ENCODE measurements around the gene DUSP7.

DUSP7 gene, protein sequence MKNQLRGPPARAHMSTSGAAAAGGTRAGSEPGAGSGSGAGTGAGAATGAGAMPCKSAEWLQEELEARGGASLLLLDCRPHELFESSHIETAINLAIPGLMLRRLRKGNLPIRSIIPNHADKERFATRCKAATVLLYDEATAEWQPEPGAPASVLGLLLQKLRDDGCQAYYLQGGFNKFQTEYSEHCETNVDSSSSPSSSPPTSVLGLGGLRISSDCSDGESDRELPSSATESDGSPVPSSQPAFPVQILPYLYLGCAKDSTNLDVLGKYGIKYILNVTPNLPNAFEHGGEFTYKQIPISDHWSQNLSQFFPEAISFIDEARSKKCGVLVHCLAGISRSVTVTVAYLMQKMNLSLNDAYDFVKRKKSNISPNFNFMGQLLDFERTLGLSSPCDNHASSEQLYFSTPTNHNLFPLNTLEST

DNA sequence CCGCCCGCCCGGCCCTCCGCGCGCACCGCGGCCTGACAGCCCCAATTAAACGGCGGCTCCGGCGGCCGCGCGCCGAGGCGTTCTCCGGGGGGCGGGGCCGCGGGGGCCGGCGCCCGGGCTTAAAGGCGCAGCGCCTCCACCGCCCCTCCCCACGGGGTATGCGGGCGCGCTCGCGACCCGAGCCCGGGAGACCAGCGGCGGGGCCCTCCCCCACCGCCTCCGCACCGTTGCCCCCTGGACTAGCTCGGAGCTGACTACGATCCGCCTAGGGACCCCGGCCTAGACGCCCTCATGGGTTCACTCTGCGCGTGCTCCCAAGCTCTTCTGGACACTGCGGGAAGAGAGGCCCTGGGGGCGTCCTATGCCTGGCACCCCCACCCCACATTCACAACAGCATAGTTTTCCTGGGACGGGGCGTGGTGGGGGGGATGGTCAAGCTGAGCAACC lies at the start of gene DUSP7:
TSS of gene DUSP7 (minus strand) at position 51 of the 447 bp plus-strand sequence. CDS start 205 bp downstream, outside the sequence.
- intact Hi-C loops (cut with DNase I), result loop anchor here (5.0 kb wide), 1 partner anchor 51 kb away; no protein-coding TSS in a partner anchor
- peak in 8 of 10 donors; percentile 60 to 96 (median 70) for DNase-seq

DNA sequence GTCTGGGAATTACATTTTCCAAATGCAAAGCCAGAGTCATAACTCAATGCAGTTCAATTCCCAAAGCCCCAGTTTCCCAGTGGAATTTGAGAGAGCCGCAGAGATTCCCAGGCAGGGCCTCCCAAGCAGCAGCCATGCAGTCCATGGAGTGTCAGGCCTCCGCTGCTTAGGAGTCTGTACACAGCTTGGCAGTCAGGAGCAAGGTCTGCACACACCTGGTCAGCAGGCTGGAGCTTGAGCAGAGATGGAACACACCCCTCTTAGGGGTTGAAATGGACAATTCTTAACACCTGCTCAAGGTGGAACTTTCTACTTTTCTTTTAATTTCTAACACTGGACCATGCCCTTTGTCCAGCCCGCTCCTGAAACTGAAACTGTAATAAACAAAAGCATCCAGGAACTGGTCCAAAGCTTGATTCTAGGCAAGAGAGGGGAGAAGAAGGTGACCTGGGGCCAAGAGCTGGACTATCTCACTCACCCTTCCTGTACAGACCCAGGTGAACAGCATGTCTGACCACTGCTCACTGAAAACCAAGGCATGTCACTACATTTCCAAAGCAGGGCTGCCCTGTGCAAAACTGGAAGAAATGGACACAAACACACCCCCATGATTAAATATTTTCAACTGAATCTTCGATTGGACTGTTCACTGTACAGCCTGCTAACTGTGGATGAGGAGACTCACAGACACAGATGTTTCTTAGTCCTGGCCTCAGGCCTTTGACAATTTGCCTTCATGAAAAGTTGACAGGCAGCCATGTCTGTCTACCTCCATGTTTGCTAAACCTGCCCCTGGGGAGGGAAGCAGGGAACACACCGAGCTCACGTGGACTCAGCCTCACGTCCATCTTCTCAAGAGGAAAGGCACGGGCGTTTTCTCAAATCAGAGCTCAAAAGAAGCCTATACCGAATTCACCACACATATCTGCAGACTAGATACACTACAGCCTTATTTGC lies 48.6 kb upstream of the DUSP7 start:
- intact Hi-C loops (cut with DNase I), result loop anchor here (5.0 kb wide), 1 partner anchor 48 kb away; the partner anchor contains the start of gene DUSP7
- DNase-seq, result peak in 3 of 10 donors; percentile 25 to 60 (median 59)

DNA sequence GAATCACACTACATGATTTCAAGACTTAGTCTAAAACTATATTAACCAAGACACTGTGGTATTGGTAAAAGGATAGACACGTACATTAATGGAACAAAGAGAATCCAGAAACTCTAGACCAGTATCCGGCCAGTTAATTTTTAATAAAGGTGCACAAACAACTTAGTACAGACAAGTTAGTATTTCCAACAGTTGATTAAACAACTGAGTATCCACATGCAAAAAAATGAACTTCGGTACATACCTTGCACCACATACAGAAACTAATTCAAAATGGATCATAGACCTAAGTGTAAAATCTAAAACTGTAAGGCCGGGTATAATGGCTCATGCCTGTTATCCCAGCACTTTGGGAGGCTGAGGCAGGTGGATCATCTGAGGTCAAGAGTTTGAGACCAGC lies 46.6 kb upstream of the DUSP7 start:
- no peak for DNase-seq
- intact Hi-C loops (cut with DNase I), result no loop called here

DNA sequence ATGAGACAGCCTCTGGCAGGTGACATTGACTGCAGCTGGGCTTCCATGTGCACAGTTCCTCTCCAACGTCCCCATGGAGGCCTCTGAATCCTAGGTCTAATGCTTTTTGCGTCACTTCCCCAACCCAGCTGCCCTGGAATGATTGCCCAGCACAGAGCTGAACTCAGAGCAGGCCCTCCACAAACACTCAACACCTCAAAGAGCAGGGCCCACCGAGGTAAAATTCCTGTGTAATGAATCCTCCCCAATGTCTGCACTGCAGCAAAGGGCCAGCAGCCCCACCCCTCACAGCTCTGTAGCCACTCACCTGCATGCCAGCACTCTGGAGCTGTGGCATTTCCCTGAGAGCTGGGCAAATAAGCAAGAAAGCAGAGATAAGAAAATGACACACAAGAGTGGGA lies 42.6 kb upstream of the DUSP7 start:
- intact Hi-C loops (cut with DNase I), result no loop called here

DNA sequence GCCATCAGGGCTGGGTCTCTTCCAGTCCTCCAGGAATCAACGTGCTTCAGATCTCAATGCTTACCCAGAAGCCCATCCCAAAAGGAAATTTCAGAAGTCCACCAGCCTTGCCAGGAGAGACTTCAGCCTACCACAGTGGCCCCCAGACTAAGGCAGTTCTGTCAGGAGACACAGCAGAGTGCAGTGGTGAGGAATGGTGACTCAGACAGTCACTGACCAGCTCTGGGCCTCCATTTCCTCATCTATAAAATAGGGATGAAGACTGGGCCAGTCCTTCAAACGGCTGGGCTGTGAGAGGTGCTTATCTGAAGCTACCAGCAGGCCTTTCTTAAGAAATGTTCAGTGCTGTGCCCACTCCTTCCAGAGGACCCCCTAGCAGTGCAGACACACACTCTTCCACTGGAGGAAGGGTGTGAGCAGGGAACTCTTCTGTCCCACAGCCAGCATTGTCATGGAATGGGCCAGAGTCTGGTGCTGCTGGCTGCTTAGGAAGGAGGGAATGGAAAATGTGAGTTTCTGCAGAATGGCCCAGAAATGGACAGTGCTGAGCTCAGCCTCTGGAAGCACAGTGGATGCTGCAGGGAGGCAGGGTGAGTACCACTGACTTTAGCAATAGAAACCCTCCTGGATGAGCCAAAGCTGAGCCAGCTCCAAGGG lies 41.6 kb upstream of the DUSP7 start:
- intact Hi-C loops (cut with DNase I), result no loop called here

More for the DNA sequence above, 42.6 kb upstream of the DUSP7 start:
- DNase-seq, result peak in 3 of 10 donors; percentile 7 to 19 (median 18)

DNA sequence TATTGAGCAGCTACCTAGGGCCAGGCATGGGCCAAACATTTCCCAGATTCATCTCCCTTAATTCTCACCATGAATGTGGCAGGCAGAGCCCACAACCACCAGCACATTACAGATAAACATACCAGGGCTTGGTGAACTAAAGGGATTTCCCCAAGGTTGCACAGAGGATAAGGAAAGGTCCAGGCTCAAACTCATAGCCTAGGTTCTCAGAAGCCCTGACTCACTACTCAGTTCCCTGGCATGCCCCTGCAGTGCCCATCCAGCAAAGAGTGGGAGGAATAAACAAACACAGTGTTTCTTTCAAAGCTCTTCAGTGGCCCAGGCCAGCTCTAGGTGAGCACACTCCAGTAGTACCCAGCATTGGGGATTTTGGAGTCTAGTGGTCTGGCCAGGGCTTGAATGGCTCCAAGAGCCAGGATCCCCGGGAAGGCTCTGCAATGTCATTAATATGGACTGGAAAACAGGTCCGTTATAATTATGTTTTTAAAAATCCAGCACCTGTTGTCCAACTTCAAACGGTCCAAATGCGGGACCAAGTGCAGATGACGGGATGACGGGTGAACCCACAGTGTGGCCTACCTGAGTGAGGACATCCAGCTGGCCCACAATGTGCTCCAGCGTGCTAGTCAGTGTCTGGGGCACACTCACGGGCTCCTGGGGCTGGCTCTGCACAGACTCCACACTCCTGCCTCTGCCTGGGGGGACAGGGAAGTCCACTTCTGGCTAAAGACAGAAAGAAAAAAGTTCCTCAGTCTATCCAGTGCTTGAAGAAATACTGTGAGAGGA lies 39.8 kb upstream of the DUSP7 start:
- DNase-seq, result peak in 3 of 10 donors; percentile 33 to 67 (median 36)
- intact Hi-C loops (cut with DNase I), result no loop called here

More for the DNA sequence above, 41.6 kb upstream of the DUSP7 start:
- peak in 3 of 10 donors; percentile 9 to 25 (median 14) for DNase-seq

DNA sequence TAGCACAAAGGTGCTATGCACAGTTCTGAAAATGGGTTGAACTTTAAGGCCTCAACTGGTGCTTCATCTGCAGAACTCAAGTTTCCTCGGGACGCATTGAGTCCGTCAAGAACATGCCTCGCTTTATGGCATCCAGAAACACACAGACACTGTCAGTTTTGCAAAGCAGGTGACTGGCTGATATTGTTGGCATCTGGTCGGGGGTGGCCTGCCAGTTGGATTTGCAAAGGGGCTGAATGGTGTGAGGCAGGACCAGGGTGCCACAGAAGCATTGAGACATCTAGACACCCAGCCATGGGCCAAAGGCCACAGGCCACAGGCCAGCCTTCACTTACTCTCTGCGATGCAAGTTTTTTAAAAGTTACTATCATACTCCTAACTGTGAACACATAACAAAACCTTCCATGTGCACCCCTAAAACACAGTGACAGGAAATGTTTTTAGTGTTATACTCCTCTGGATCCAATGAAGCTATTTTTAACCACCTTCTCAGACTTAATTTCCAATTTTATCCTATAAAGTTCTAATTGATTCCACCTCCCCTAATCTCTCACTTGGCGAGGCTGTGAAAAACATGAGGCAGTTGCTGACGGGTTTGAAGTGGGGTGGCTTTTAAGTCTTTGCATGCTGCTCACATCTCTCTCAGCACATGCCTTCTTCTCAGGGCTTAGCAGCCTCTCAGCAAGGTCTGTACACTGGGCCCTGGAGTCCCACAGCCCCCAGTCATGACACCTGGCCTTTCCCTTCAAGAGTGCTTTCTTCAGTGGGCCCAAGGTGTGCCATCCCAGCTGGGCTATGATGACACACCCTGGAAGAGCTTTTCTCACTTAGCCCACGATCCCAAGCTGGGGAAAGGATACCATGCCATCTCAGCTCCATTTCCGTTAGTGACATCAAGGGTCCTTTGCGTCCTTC lies 38.5 kb upstream of the DUSP7 start:
- intact Hi-C loops (cut with DNase I), result no loop called here

DNA sequence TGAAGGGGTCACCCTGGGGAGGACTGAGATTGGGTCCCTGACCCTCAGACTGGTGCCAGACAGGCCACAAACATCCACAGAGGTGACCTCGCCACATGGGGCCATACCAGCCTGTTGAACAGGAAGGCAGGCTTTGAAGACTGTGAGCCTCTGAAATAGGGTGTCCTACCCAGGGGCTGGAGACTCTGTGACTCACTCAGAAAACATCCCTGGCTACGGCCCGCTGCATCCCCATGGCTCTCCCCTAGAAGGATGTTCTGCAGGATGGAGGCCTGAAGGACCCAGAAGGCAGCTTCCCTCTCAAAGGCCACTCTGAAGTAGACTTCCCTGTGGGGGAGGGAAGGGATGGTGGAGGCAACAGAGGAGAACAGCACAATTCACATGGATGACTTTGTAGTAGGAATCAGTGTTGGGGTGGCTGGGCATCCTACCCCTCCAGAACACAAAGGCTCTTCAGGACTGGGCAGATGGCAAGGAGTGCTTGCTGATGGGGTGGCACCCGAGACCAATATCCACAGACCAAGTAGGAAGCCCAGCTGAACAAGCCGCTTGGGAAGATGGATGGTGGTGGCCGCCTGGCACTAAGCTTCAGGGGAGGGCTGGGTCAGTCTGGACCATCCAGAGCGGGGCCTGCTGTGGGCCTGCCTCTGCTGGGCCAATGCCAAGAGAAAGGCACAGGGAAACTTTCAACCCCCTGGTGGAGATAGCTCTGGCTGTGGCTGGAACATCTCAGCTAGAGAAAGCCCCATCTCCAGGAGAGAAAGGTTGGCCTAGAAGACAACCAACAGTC lies 37.6 kb upstream of the DUSP7 start:
- peak in 3 of 10 donors; percentile 28 to 51 (median 35) for DNase-seq
- intact Hi-C loops (cut with DNase I), result no loop called here

More for the DNA sequence above, 38.5 kb upstream of the DUSP7 start:
- DNase-seq, result peak in 3 of 10 donors; percentile 52 to 60 (median 56)

DNA sequence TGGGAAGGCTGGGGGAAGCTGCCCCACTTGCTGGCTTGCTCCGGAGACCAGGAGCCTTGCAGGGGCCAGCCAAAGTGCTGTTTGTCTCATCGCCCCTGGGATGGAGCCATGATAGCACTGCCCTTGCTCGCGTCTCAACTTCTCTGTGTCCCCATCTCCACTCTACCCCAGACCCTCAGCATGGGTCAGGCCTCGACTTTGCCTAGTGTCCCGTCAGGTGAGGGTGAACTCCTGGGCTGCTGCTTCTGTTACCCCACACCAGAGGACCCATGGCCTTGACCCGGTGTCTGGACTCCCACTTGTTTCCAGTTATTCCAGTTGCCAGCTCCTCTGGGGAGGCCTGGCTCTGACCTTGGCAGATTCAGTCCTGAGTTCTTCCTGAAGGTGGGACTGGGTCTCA lies 36.5 kb upstream of the DUSP7 start:
- intact Hi-C loops (cut with DNase I), result no loop called here
- peak in 3 of 10 donors; percentile 43 to 77 (median 51) for DNase-seq

DNA sequence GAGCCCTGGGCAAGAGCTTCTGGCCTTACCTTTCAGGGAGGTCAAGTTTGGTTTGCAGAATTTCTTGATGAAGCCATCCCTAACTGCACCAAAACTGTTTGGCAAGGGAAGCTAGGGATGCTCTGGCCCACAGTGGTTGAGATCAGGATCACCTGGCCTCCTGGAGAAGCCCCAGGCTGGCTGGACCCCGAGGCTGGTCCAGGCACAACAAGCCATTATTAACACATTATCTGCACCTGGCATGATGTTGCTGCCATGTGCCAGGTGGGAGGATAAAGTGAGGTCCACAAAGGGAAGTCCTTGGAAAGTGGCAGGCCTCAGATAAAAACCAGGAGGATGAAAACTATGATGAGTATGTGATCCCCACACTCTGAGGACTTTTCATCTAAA lies 35.9 kb upstream of the DUSP7 start:
- intact Hi-C loops (cut with DNase I), result no loop called here

DNA sequence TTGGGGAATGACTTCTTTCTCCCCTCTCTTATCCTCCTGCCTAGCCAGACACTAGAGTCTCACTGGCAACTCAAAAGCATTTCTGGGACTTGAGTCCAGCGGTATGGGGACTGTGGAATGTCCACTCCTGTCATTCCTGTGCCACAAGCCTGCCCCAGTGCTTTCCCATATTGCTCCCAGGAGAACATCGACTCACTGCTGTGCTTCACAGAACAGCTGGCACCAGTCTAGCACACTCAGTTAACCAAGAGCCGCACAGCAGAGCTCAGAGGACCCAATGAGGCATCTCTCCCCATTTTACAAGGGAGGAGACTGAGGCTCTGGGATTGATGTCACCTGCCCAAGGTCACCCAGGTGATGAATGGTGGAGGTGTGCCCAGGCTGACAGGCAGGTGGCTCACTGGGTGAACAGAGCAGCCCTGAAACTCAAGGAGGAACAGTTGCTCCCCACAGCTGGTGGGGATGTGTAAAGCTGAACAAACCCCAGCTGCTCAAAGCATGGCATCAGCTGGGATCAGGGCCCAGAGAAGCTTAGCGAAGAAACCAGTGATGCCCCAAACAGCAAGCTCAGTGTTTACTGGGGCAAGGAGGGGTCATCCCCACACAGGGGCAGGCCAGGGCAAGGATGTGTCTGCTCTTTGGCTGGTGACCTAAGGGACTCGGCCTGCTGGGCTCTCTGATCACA lies 35.4 kb upstream of the DUSP7 start:
- DNase-seq, result peak in 7 of 10 donors; percentile 24 to 92 (median 68)
- intact Hi-C loops (cut with DNase I), result no loop called here

More for the DNA sequence above, 35.9 kb upstream of the DUSP7 start:
- DNase-seq, result peak in 2 of 10 donors; percentile 34 to 55

DNA sequence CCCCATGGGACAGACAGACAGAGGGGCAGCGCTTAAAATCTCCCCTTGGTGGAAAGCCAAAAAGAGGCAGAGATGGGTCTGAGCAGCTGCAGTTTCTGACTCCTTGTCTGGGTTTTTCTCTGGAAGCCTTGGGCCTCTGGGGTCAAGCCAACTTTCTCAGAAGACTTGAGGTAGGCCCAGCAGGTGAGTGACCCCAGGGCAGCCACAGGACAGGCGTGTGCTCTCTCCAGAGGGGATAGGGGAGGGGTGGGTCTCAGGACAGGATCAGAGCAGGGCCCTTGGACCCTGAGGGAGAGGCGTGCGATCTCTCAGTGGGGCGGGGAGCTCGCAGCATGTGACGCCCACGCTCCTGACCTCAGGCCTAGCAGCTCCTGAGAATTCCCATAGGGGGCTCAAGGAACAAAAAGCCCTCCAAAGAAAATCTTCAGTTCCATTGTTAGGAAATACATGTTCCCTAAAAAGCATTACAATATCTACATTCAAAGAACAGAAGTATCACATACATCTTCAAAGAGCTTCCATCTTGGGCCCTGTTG lies 34.6 kb upstream of the DUSP7 start:
- intact Hi-C loops (cut with DNase I), result no loop called here
- DNase-seq, result peak in 3 of 10 donors; percentile 25 to 80 (median 70)

DNA sequence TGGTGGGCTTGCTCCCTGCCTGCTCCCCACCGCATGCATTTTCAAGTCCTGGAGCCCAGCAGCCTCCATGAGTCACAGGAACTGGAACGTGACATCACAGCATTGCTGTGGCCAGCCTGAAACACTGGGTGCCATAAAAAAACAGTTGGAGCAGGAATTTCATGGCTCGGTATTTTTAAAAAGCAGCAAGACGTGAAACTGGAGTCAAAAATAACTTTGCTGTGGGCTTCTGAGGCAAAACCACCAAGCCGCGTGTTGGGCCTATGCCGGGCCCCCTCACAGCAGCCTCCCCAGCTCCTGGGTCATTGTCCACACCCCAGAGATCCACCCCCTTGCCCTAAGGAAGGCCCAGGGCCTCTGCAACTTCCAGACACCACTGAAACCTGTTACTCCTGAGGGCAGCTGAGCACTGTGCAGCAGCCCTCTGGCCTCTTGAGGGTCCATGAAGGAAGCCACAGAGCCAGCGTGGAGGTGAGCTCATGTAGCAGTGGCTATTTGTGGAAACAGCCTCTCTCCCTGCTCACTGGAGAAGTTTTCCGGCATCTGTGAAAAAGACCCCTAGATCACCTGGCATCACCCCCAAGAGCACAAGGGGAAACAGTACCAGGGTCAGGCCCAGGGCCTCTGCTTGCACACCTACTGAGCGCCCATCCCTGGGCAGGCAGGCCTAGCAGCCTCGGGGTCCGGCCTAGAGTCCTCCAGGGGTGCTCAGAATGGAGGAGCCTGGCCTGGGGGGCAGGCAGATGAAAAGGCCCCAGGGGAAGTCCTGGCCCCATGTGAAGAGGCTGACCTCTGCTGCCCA lies 34.0 kb upstream of the DUSP7 start:
- peak in 7 of 10 donors; percentile 15 to 92 (median 60) for DNase-seq

DNA sequence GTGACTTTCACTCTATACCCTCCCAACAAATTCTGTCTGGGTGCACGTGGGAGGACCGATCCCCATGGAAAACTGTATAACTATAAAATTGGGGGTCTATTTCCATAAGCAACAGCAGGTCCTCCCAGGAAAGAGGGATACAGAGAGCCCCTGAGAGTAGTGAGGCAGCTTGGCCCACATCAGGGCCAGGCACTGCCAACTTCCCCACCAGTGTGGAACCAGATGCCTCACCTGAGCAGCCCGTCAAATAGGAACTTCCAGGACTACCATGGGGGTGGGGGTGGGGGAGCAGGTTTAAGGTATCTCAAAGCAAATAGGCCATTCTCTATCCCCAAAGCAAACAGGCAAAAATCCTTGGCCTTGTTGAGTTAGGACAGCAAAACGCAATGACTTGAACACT lies 33.3 kb upstream of the DUSP7 start:
- DNase-seq, result peak in 3 of 10 donors; percentile 10 to 35 (median 34)
- intact Hi-C loops (cut with DNase I), result no loop called here

More for the DNA sequence above, 34.0 kb upstream of the DUSP7 start:
- intact Hi-C loops (cut with DNase I), result no loop called here
